NCI-H1694 treated with DMSO at 0.1 percent for 48 hours (cell line): ENCODE measurements around the gene VWA3B.
"Not testable (repeated sequence)": the region's sequence is repeated elsewhere in the genome, so short reads cannot be mapped to it uniquely, and the experiment has no call there.

Experiments used
- DNase-seq: peaks from one replicate; lab custom pipeline; 2025; lab: John Stamatoyannopoulos, UW

Gene VWA3B

GRCh38 chr2:98245491-98245890, 158.5 kb downstream of the VWA3B start:
- no peak for DNase-seq

GRCh38 chr2:98247383-98247782, 160.4 kb downstream of the VWA3B start:
- no peak for DNase-seq

- no peak for DNase-seq
Measured at GRCh38 chr2:98252038-98252773, 165.2 kb downstream of the VWA3B start.

GRCh38 chr2:98253461-98254070, 166.6 kb downstream of the VWA3B start:
- no peak for DNase-seq

DNA sequence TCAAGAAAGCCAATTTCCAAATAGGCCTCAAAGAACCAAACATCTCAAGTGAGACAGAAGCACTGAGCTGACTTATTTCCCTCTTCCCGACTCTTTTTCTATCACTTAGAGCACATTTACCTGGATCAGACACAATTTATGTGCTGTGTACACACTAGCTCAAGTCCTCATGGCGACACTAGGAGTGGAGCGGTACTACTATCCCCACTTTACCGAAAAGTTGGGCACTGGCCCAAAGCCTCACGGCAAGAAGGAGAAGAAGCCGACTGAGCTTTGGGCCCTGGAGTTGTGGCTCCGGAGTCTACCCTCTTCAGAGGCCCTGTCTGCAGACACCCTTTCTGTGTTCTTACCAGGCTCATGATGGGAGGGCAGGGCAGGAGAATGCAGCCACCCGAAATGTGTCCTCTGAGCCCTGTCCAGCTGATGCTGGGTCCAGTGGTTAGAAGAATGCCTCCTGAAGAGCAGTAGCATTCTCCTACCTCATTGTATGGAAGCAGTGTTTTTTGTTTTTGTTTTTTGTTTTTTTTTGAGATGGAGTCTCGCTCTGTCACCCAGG, 167.6 kb downstream of the VWA3B start:
- no peak for DNase-seq

GRCh38 chr2:98258906-98259305, 171.9 kb downstream of the VWA3B start:
- DNase-seq = no peak

DNA sequence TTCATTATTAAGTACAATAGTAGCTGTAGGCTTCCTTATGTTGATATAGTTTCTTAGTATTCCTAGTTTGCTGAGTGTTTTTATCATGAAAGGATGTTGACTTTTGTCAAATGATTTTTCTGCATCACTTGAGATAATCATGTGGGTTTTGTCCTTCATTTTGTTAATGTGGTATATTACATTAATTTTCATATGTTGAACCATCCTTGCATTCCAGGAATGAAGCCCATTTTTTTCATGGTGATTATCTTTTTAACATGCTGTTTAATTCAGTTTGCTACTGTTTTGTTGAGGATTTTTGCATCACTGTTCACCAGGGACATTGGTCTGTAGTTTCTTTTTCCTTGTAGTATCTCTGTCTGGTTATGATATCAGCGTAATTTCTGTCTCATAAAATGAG, 176.4 kb downstream of the VWA3B start:
- DNase-seq = no peak

DNA sequence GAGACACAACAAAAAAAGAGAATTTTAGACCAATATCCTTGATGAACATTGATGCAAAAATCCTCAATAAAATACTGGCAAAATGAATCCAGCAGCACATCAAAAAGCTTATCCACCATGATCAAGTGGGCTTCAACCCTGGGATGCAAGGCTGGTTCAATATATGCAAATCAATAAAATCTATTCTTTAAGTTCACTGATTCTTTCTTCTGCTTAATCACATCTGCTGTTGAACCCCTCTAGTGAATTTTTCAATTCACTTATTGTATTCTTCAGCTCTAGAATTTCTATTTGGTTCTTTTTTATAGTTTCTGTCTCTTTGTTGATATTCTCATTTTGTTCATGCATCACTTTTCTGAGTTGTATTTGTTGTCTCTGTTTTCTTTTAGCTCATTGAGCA, 181.3 kb downstream of the VWA3B start:
- DNase-seq = not testable (repeated sequence)

- peak; percentile 52 for DNase-seq
Measured at GRCh38 chr2:98269274-98269673, 182.3 kb downstream of the VWA3B start.

DNA sequence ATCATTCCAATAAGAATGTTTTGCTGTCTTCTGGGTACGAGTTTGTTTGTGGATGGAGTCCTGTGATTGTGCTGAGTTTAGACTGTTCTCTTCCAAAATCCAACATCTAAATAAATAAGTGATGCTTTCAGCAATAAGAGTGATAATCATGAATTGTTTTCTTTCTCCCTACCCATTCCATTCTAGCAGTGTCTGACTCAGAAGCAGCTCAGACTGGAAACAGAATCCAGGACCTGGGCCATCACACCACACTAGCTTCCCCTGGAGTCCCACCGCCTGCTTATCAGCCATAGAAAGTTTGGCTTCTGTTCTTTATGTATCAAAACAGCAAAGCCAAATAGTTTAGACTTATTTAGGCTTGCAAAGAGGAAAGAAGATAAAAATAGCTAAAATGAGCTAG, 182.9 kb downstream of the VWA3B start:
- DNase-seq = no peak

- DNase-seq = no peak
Measured at GRCh38 chr2:98277162-98277859, 190.3 kb downstream of the VWA3B start.

DNA sequence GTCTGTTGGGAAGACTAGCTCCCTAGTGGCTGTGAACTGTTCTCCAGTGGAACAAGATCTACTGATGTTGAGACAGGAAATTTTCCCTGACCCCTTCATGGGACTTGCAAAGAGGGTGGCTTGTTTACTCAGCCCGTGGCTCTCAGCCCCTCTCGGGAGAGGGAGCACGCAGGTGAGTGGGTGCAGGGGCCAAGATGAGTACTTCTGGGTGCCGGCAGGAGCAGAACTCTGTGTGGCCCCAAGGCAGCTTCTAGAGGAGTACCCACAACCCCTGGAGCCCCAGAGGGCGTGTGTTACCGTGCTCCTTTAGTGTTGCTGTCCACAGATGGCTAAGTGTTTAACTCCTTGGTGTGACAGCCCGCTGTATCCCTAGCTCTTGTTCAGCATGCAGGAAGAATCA, 191.1 kb downstream of the VWA3B start:
- DNase-seq = no peak

DNA sequence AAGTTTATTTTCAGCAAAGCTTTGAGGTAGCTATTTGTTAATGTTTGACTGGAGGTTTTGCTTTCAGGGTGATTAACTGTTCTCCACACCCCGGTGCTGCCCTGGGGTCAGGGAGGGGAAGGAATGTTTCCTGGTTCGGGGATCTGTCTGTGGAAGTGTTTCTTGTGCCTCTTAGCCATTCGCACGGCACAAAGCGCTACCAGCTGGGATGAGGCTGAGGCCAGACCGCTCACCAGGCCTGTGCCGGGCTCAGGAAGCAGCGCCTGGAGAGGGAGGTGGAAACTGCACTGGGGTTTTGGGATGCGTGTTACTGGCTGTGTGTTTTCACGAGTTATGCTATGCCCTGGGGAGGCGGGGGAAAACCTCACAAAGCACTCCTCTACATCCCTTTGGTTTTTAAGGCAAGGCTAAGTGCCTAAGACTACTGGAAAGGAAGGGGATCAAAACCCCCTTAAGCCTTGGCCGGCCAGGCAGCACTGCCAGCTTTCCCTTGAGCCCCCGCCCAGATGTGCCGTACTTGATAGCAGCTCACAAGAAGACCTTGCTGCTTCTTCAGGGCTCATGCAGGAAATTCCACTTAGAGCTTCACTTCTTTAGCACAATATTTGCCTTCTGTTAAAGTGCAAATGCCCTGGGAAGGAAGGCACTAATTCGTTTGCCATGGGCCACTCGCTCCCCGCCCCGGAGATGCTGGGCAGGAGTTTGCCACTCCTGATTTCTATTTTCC, 193.6 kb downstream of the VWA3B start:
- no peak for DNase-seq

GRCh38 chr2:98281607-98282006, 194.6 kb downstream of the VWA3B start:
- no peak for DNase-seq

GRCh38 chr2:98282109-98282508, 195.1 kb downstream of the VWA3B start:
- DNase-seq = no peak

DNA sequence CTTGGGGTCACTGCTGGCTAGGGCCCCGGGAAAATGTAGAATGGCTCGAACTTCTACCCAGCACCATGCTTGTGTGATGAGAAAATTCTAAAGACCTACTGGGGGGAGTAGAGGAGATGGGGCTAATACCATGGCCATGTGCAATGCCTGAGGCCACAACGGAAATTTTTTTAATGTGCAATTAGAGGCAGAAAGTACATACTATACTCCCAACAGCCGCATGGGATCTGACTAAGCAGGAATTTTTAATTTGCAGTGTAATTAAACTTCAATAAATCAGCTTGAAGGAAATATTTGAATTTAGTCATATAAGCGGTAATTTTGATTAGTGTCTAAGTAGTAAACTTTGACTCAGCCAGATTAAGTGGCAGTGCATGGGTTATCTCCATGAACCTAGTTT, 206.1 kb downstream of the VWA3B start:
- DNase-seq = no peak

GRCh38 chr2:98293931-98294687, 207.1 kb downstream of the VWA3B start:
- no peak for DNase-seq

DNA sequence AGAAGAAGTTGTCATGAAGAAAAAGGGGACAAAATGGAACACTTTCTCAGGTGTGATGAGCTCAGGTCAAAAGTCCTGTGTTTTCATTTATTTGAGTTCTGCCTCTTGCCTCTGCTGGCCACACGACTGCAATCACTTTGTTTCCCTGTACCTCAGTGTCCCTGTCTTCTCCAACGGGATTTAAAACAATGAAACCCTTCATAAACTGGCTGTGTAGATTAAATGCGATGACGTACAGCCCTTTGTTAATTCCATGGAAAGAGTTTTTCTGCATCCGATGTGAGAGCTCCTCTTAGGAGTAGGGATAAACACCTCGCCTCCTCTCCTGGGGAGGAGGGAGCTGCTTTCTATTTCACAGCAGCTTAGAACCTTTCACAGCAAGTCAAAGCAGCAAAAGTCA, 207.7 kb downstream of the VWA3B start:
- no peak for DNase-seq

GRCh38 chr2:98295275-98295674, 208.3 kb downstream of the VWA3B start:
- DNase-seq = no peak

GRCh38 chr2:98295721-98296414, 208.9 kb downstream of the VWA3B start:
- no peak for DNase-seq

DNA sequence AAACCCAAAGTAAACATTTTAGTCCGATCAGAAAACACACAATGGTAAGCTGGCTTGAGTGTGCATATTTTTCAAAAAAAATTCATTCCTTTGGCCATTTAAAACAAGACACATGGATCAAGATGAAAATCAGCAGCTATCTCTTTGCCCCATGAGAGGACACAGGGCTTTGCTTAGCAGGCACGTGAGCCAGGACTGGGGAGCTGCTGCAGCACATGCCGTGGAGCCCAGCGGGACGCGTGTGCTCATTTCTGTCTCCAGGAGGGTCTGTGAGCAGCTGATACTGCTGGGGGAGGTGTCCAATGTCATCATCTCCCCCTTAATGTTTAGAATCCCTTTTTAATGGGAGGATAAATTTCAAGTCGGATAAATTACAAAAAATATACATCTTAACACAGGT, 209.5 kb downstream of the VWA3B start:
- no peak for DNase-seq
